Endothelial cell of hepatic sinusoid (primary cell): ENCODE results near the gene LIMK1.
"Not testable (repeated sequence)": the region's sequence is repeated elsewhere in the genome, so short reads cannot be mapped to it uniquely, and the experiment has no call there.

Experiments used
- in situ Hi-C: cut with HindIII; loops from 2 replicates; pipeline ENCODE4 v1.10.0; 2017; ENCODE audit warnings: low sequenced_read_pairs

The LIMK1 gene

GRCh38 chr7:74083117-74083876, at the start of gene LIMK1:
Gene LIMK1, plus strand, starts transcription at chr7:74083804. Its CDS starts 187 bp downstream, at chr7:74083991.
- in situ Hi-C loops = no loop called here

GRCh38 chr7:74037609-74038008, 46.0 kb upstream of the LIMK1 start:
- in situ Hi-C loops = no loop called here

- in situ Hi-C loops = no loop called here
Measured at GRCh38 chr7:74038194-74038961, 45.2 kb upstream of the LIMK1 start.

GRCh38 chr7:74039337-74039736, 44.3 kb upstream of the LIMK1 start:
- in situ Hi-C loops = no loop called here

GRCh38 chr7:74040101-74040790, 43.4 kb upstream of the LIMK1 start:
- in situ Hi-C loops = no loop called here

- in situ Hi-C loops = no loop called here
Measured at GRCh38 chr7:74040791-74041520, 42.6 kb upstream of the LIMK1 start.

- in situ Hi-C loops = no loop called here
Measured at GRCh38 chr7:74042746-74043522, 40.7 kb upstream of the LIMK1 start.

- in situ Hi-C loops = no loop called here
Measured at GRCh38 chr7:74043523-74043951, 40.1 kb upstream of the LIMK1 start.

- in situ Hi-C loops = no loop called here
Measured at GRCh38 chr7:74044366-74045350, 38.9 kb upstream of the LIMK1 start.

GRCh38 chr7:74046581-74046980, 37.0 kb upstream of the LIMK1 start:
- in situ Hi-C loops = not testable (repeated sequence)

GRCh38 chr7:74047804-74048380, 35.7 kb upstream of the LIMK1 start:
- in situ Hi-C loops = no loop called here

- in situ Hi-C loops = no loop called here
Measured at GRCh38 chr7:74048999-74049599, 34.5 kb upstream of the LIMK1 start.

- in situ Hi-C loops = no loop called here
Measured at GRCh38 chr7:74049997-74050798, 33.4 kb upstream of the LIMK1 start.

GRCh38 chr7:74051193-74051592, 32.4 kb upstream of the LIMK1 start:
- in situ Hi-C loops = no loop called here

GRCh38 chr7:74051629-74052410, 31.8 kb upstream of the LIMK1 start:
- in situ Hi-C loops = no loop called here

- in situ Hi-C loops = no loop called here
Measured at GRCh38 chr7:74052628-74053027, 31.0 kb upstream of the LIMK1 start.
